GM12878 (cell line): ENCODE results near the gene TTLL6. TPM values are rescaled to one million over a fixed set of nuclear protein-coding genes. Genes with fewer than 3 reads are reported as not detected.

ENCODE experiments used
- ATAC-seq: fragments of 200-7000 bp; cut with Tn5 transposase; 3 replicates; pipeline ENCODE4 v1.9.1; 2020; ENCODE audit warnings: mild to moderate bottlenecking, moderate library complexity
- BruUV-seq: library from RNA; stranded (reverse); fragments of 400-500 nt; replicated peaks from 2 replicates; lab custom pipeline; 2021; lab: Mats Ljungman, UMichigan
- CTCF ChIA-PET: fragments of 300-600 bp; sonication (Branson Sonifier 250); formaldehyde crosslinking; extraction: SDS; loops from one replicate; lab custom pipeline; 2021; ENCODE audit warnings: inconsistent platforms; lab: Yijun Ruan, JAX
- POLR2A ChIA-PET: fragments of 350-600 bp; formaldehyde crosslinking; extraction: SDS; loops from one replicate; lab custom pipeline; 2021; ENCODE audit warnings: inconsistent platforms; lab: Charles Lee
- RAD21 ChIA-PET: fragments of 300-600 bp; sonication (Branson Sonifier 250); formaldehyde crosslinking; loops from one replicate; lab custom pipeline; 2023; ENCODE audit warnings: antibody characterized with exemption; ENCODE audit not compliant: unreplicated experiment; lab: Charles Lee
- SMC1A ChIA-PET: fragments of 300-600 bp; sonication (Branson Sonifier 250); formaldehyde crosslinking; loops from one replicate; lab custom pipeline; 2023; ENCODE audit not compliant: unreplicated experiment, uncharacterized antibody; lab: Charles Lee
- DNase-seq: peaks from one replicate; pipeline ENCODE4 v3.0.0-alpha.2; 2011; ENCODE audit warnings: low read depth, low spot score
- FAIRE-seq: peaks from 3 replicates; lab custom pipeline; 2011; peaks lifted over from hg19 to GRCh38; lab: Jason Lieb, UNC
- H2AFZ ChIP-seq: 2 replicates; pipeline ENCODE4 v1.6.0; 2011; ENCODE audit warnings: low read depth, low read length, control low read depth; ENCODE audit not compliant: control insufficient read depth
- H3K27ac ChIP-seq: 2 replicates; pipeline ENCODE4 v1.5.1; 2011; ENCODE audit warnings: control low read depth; ENCODE audit not compliant: control insufficient read depth, insufficient read depth
- H3K27me3 ChIP-seq, 2 experiments: replicated peaks in 1 of 2; 2 replicates each; pipeline versions ENCODE4 v1.6.0 to v1.6.1; 2011; ENCODE audit warnings: low read length in 1 of 2; ENCODE audit not compliant: control insufficient read depth in 2 of 2, insufficient read depth in 2 of 2
- H3K36me3 ChIP-seq, 2 experiments: 2 replicates each; pipeline ENCODE4 v1.5.1; 2011; ENCODE audit warnings: low read length in 1 of 2; ENCODE audit not compliant: control insufficient read depth in 2 of 2, insufficient read depth in 2 of 2
- H3K4me1 ChIP-seq: 2 replicates; pipeline ENCODE4 v1.6.1; 2011; ENCODE audit warnings: mild to moderate bottlenecking, low read length, moderate library complexity, mixed read lengths; ENCODE audit not compliant: control insufficient read depth, insufficient read depth
- H3K4me2 ChIP-seq: 2 replicates; pipeline ENCODE4 v1.6.0; 2011; ENCODE audit warnings: control low read depth; ENCODE audit not compliant: control insufficient read depth, insufficient read depth
- H3K4me3 ChIP-seq: fragments of 200-600 bp; sonication (generic); 2 replicates; pipeline ENCODE4 v1.5.1; 2016
- H3K79me2 ChIP-seq: 2 replicates; pipeline ENCODE4 v1.6.0; 2011; ENCODE audit warnings: low read length; ENCODE audit not compliant: control insufficient read depth, insufficient read depth
- H3K9ac ChIP-seq: 2 replicates; pipeline ENCODE4 v1.8.0; 2011; ENCODE audit warnings: low read length, control low read depth, mixed read lengths; ENCODE audit not compliant: control insufficient read depth, insufficient read depth
- H3K9me3 ChIP-seq: replicated peaks from 3 replicates; pipeline ENCODE4 v1.5.1; 2011; ENCODE audit warnings: mild to moderate bottlenecking, low read length; ENCODE audit not compliant: control insufficient read depth, insufficient read depth
- H4K20me1 ChIP-seq: 2 replicates; pipeline ENCODE4 v1.6.0; 2011; ENCODE audit not compliant: control insufficient read depth, insufficient read depth
- CHD1 ChIP-seq: IDR thresholded peaks from 2 replicates; pipeline ENCODE4 v1.6.1; 2012; ENCODE audit warnings: low read depth, low read length, improper control_type of control experiment
- ELK1 ChIP-seq: IDR thresholded peaks from 2 replicates; pipeline ENCODE4 v1.6.1; 2012; ENCODE audit warnings: low read depth, low read length, improper control_type of control experiment
- FOS ChIP-seq: IDR thresholded peaks from 3 replicates; pipeline ENCODE4 v1.6.1; 2011; ENCODE audit warnings: borderline replicate concordance; ENCODE audit not compliant: insufficient read length; ENCODE audit errors: extremely low read depth
- MTA2 ChIP-seq: fragments of 450-650 bp; IDR thresholded peaks from 2 replicates; pipeline ENCODE4 v1.6.1; 2016; ENCODE audit warnings: low read depth, mild to moderate bottlenecking, moderate library complexity
- NBN ChIP-seq: fragments of 450-650 bp; IDR thresholded peaks from 2 replicates; pipeline ENCODE4 v1.6.1; 2016
- NFYB ChIP-seq: IDR thresholded peaks from 2 replicates; pipeline ENCODE4 v1.6.1; 2011; ENCODE audit warnings: low read depth, mild to moderate bottlenecking, low read length, improper control_type of control experiment, moderate library complexity; ENCODE audit not compliant: insufficient read depth
- NR2F1 ChIP-seq: fragments of 450-650 bp; conservative IDR thresholded peaks from 2 replicates; pipeline ENCODE4 v1.6.1; 2017; ENCODE audit warnings: mild to moderate bottlenecking
- SMAD1 ChIP-seq: fragments of 450-650 bp; IDR thresholded peaks from 2 replicates; pipeline ENCODE4 v1.6.1; 2018; ENCODE audit warnings: mild to moderate bottlenecking, low read depth; ENCODE audit not compliant: partially characterized antibody
- SPI1 ChIP-seq: IDR thresholded peaks from 2 replicates; pipeline ENCODE4 v1.6.1; 2011; ENCODE audit warnings: low read depth, mild to moderate bottlenecking, low read length, moderate library complexity, borderline replicate concordance; ENCODE audit not compliant: insufficient read depth
- STAT1 ChIP-seq: fragments of 450-650 bp; conservative IDR thresholded peaks from 2 replicates; pipeline ENCODE4 v1.6.1; 2014; ENCODE audit warnings: antibody characterized with exemption, mild to moderate bottlenecking
- TAF1 ChIP-seq: IDR thresholded peaks from 2 replicates; pipeline ENCODE4 v1.6.1; 2011; ENCODE audit warnings: mild to moderate bottlenecking, low read depth, low read length, borderline replicate concordance
- WGBS: methylation state at CpG from one replicate; pipeline ENCODE4 v1.1.6; 2016; ENCODE audit warnings: low lambda C conversion rate; ENCODE audit not compliant: insufficient replicate concordance, insufficient coverage; ENCODE audit errors: missing lambda C conversion rate; 5-methylcytosine and 5-hydroxymethylcytosine counted together
- in situ Hi-C: fragments of 300-500 bp; cut with MboI; formaldehyde crosslinking; loops from 9 replicates; pipeline ENCODE4 v1.14.3; 2018; ENCODE audit warnings: mixed read lengths
- intact Hi-C: fragments of 100-400 bp; cut with micrococcal nuclease; formaldehyde crosslinking; loops from one replicate; pipeline ENCODE4 v1.14.2; 2022; ENCODE audit not compliant: unreplicated experiment
- polyA plus RNA-seq, 11 experiments: library from polyadenylated mRNA; depleted of rRNA in 4 of 11; unstranded in 6 of 11; stranded (reverse) in 5 of 11; fragments of >200 nt; fragmentation: Nextera tagmentation in 4 of 11; fragmentation: Illumina TruSeq in 1 of 11; extraction: Ambion mirVana in 4 of 11; extraction: Trizol in 1 of 11; gene quantifications; 1 replicate in 1 of 11; 2 replicates in 10 of 11; pipeline versions ENCODE4 v1.2.1 to v1.2.3, GENCODE V29; 2011 to 2016; ENCODE audit warnings: inconsistent platforms in 2 of 11, missing spikeins in 2 of 11, low read depth in 1 of 11
- total RNA-seq, 4 experiments: library from RNA; depleted of rRNA in 3 of 4; stranded (reverse); fragments of >200 nt in 3 of 4; fragmentation: Illumina TruSeq in 1 of 4; extraction: Trizol in 1 of 4; gene quantifications; 2 replicates each; pipeline versions ENCODE4 v1.2.1 to v1.2.3, GENCODE V29; 2013 to 2021
- TF ChIP-seq, protein P1 (sequence below): fragments of 450-650 bp; IDR thresholded peaks from 2 replicates; pipeline ENCODE4 v1.6.1; 2016; ENCODE audit warnings: mild to moderate bottlenecking, moderate library complexity, borderline replicate concordance
- TF ChIP-seq, protein P2 (sequence below): fragments of 450-650 bp; formaldehyde crosslinking; IDR thresholded peaks from 2 replicates; pipeline ENCODE4 v1.4.0; 2020; ENCODE audit warnings: mild to moderate bottlenecking, moderate library complexity
- TF ChIP-seq, protein P3 (sequence below): IDR thresholded peaks from 2 replicates; pipeline ENCODE4 v1.6.1; 2011; ENCODE audit warnings: low read depth, low read length, improper control_type of control experiment, borderline replicate concordance

The TTLL6 gene
- total and polyA plus RNA-seq, 10 of the 15 experiments (the other 5 are each of a cell fraction or from before 2014, with no cell fraction given), result 0.06 to 0.36 (median 0.13) TPM; not detected in 4

DNA sequence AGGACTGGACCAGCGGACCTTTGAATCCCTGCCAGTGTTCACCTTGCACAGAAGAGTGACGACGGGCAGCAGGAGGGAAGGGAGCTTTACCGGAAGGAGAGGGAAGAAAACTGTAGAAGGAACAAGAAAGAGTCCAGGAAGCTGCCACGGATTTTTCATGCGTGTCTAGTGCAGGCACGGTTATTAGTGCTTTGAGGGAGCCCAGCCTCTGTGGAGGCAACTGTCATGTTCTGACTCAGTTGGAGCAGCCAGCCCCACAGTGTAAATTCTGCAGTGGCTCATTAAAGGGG, 82.0 kb downstream of the TTLL6 start:
- TF ChIP-seq NFYB, result no peak
- TF ChIP-seq, protein P1, sequence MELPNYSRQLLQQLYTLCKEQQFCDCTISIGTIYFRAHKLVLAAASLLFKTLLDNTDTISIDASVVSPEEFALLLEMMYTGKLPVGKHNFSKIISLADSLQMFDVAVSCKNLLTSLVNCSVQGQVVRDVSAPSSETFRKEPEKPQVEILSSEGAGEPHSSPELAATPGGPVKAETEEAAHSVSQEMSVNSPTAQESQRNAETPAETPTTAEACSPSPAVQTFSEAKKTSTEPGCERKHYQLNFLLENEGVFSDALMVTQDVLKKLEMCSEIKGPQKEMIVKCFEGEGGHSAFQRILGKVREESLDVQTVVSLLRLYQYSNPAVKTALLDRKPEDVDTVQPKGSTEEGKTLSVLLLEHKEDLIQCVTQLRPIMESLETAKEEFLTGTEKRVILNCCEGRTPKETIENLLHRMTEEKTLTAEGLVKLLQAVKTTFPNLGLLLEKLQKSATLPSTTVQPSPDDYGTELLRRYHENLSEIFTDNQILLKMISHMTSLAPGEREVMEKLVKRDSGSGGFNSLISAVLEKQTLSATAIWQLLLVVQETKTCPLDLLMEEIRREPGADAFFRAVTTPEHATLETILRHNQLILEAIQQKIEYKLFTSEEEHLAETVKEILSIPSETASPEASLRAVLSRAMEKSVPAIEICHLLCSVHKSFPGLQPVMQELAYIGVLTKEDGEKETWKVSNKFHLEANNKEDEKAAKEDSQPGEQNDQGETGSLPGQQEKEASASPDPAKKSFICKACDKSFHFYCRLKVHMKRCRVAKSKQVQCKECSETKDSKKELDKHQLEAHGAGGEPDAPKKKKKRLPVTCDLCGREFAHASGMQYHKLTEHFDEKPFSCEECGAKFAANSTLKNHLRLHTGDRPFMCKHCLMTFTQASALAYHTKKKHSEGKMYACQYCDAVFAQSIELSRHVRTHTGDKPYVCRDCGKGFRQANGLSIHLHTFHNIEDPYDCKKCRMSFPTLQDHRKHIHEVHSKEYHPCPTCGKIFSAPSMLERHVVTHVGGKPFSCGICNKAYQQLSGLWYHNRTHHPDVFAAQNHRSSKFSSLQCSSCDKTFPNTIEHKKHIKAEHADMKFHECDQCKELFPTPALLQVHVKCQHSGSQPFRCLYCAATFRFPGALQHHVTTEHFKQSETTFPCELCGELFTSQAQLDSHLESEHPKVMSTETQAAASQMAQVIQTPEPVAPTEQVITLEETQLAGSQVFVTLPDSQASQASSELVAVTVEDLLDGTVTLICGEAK, result no peak
- TF ChIP-seq ELK1, result no peak
- no peak for TF ChIP-seq SPI1
- TF ChIP-seq TAF1, result no peak
- no peak for TF ChIP-seq NR2F1
- no peak for TF ChIP-seq CHD1
- no peak for TF ChIP-seq MTA2
- TF ChIP-seq, protein P2, sequence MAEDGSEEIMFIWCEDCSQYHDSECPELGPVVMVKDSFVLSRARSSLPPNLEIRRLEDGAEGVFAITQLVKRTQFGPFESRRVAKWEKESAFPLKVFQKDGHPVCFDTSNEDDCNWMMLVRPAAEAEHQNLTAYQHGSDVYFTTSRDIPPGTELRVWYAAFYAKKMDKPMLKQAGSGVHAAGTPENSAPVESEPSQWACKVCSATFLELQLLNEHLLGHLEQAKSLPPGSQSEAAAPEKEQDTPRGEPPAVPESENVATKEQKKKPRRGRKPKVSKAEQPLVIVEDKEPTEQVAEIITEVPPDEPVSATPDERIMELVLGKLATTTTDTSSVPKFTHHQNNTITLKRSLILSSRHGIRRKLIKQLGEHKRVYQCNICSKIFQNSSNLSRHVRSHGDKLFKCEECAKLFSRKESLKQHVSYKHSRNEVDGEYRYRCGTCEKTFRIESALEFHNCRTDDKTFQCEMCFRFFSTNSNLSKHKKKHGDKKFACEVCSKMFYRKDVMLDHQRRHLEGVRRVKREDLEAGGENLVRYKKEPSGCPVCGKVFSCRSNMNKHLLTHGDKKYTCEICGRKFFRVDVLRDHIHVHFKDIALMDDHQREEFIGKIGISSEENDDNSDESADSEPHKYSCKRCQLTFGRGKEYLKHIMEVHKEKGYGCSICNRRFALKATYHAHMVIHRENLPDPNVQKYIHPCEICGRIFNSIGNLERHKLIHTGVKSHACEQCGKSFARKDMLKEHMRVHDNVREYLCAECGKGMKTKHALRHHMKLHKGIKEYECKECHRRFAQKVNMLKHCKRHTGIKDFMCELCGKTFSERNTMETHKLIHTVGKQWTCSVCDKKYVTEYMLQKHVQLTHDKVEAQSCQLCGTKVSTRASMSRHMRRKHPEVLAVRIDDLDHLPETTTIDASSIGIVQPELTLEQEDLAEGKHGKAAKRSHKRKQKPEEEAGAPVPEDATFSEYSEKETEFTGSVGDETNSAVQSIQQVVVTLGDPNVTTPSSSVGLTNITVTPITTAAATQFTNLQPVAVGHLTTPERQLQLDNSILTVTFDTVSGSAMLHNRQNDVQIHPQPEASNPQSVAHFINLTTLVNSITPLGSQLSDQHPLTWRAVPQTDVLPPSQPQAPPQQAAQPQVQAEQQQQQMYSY (CRISPR knock-in tag), result no peak
- TF ChIP-seq STAT1, result no peak
- no peak for TF ChIP-seq NBN
- TF ChIP-seq, protein P3, sequence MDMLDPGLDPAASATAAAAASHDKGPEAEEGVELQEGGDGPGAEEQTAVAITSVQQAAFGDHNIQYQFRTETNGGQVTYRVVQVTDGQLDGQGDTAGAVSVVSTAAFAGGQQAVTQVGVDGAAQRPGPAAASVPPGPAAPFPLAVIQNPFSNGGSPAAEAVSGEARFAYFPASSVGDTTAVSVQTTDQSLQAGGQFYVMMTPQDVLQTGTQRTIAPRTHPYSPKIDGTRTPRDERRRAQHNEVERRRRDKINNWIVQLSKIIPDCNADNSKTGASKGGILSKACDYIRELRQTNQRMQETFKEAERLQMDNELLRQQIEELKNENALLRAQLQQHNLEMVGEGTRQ, result no peak
- TF ChIP-seq SMAD1, result no peak
- no peak for TF ChIP-seq FOS
- TF ChIP-seq, all 136 proteins: peak for 0
- ChIA-PET CTCF (interaction anchor here (0.8 to 2.6 kb wide), 4 partner anchors 11 to 144 kb away, joined by 3 to 12 read pairs (median 3); partner anchors contain the start of gene PRAC2), RAD21 (no interaction called here), SMC1A (interaction anchor here (1.3 to 1.6 kb wide), 2 partner anchors 11 to 69 kb away, joined by 4 read pairs; no protein-coding TSS in a partner anchor), POLR2A (no interaction called here)
- no peak overlapping the region for H3K4me3 ChIP-seq
- no peaks in the 10 kb centered on the region for H3K9me3 ChIP-seq
- H3K4me1 ChIP-seq, result no peaks in the 10 kb centered on the region
- 1% methylated on average over 7 of the region's 7 CpGs for WGBS
- FAIRE-seq, result no peak
- no TSS peak for BruUV-seq
- peaks cover 20 to 45% of the 10 kb centered on the region in 2 experiments for H3K27me3 ChIP-seq
- no peak overlapping the region for H2AFZ ChIP-seq
- H3K27ac ChIP-seq, result no peak overlapping the region
- no peaks in the 10 kb centered on the region for H3K36me3 ChIP-seq
- no peak for DNase-seq
- intact Hi-C loops, result no loop called here
- in situ Hi-C loops, result no loop called here
- no peaks in the 10 kb centered on the region for H4K20me1 ChIP-seq
- no peaks in the 10 kb centered on the region for H3K79me2 ChIP-seq
- no peak overlapping the region for H3K9ac ChIP-seq
- no peak for ATAC-seq
- no peak overlapping the region for H3K4me2 ChIP-seq
